ENCODE data around the gene CELSR1. TPM values are rescaled to one million over a fixed set of nuclear protein-coding genes. Genes with fewer than 3 reads are reported as not detected.
"Not testable (repeated sequence)": the region's sequence is repeated elsewhere in the genome, so short reads cannot be mapped to it uniquely, and the experiment has no call there.

Gene CELSR1
- total RNA-seq, 1 experiment from 2014 or later: 19.6 TPM

GRCh38 chr22:46533070-46533833 is 4.2 kb downstream of the CELSR1 start:
- DNase-seq (ENCODE audit: low spot score): no peak

GRCh38 chr22:46532416-46532815 is 5.0 kb downstream of the CELSR1 start:
- no peak for DNase-seq (ENCODE audit: low spot score)

- DNase-seq (ENCODE audit: low spot score): no peak
Observed at GRCh38 chr22:46531581-46532175, 5.7 kb downstream of the CELSR1 start.

GRCh38 chr22:46528121-46528610 is 9.3 kb downstream of the CELSR1 start:
- peak; percentile 91 for DNase-seq (ENCODE audit: low spot score)

GRCh38 chr22:46526244-46526839 is 11.1 kb downstream of the CELSR1 start:
- no peak for DNase-seq (ENCODE audit: low spot score)

- no peak for DNase-seq (ENCODE audit: low spot score)
Observed at GRCh38 chr22:46525389-46526243, 11.8 kb downstream of the CELSR1 start.

- no peak for DNase-seq (ENCODE audit: low spot score)
Observed at GRCh38 chr22:46524203-46524740, 13.1 kb downstream of the CELSR1 start.

- no peak for DNase-seq (ENCODE audit: low spot score)
Observed at GRCh38 chr22:46522797-46523196, 14.6 kb downstream of the CELSR1 start.

GRCh38 chr22:46521994-46522393 is 15.4 kb downstream of the CELSR1 start:
- DNase-seq (ENCODE audit: low spot score): no peak

GRCh38 chr22:46520880-46521279 is 16.5 kb downstream of the CELSR1 start:
- DNase-seq (ENCODE audit: low spot score): no peak

- DNase-seq (ENCODE audit: low spot score): no peak
Observed at GRCh38 chr22:46519377-46519776, 18.0 kb downstream of the CELSR1 start.

- no peak for DNase-seq (ENCODE audit: low spot score)
Observed at GRCh38 chr22:46518542-46519325, 18.7 kb downstream of the CELSR1 start.

- no peak for DNase-seq (ENCODE audit: low spot score)
Observed at GRCh38 chr22:46518038-46518437, 19.4 kb downstream of the CELSR1 start.

- DNase-seq (ENCODE audit: low spot score): no peak
Observed at GRCh38 chr22:46517255-46517761, 20.1 kb downstream of the CELSR1 start.

- DNase-seq (ENCODE audit: low spot score): no peak
Observed at GRCh38 chr22:46516638-46517037, 20.8 kb downstream of the CELSR1 start.

GRCh38 chr22:46516112-46516487 is 21.3 kb downstream of the CELSR1 start:
- not testable (repeated sequence) for DNase-seq (ENCODE audit: low spot score)

GRCh38 chr22:46515208-46516111 is 22.0 kb downstream of the CELSR1 start:
- peak; percentile 76 for DNase-seq (ENCODE audit: low spot score)

GRCh38 chr22:46514592-46515207 is 22.7 kb downstream of the CELSR1 start:
- peak; percentile 73 for DNase-seq (ENCODE audit: low spot score)

GRCh38 chr22:46513908-46514550 is 23.4 kb downstream of the CELSR1 start:
- no peak for DNase-seq (ENCODE audit: low spot score)

Data from A172 (cell line).